Activated CD8-positive, alpha-beta memory T cell treated with anti-CD3 and anti-CD28 coated beads, Interleukin-2, amount 50 U/mL, for 1 hour (primary cell): ENCODE results near the gene ZRANB2.
A peak's percentile ranks its signal among the peaks of the same experiment; 100 is the strongest.

Experiments
- DNase-seq: peaks from one replicate; pipeline ENCODE4 v3.0.0-alpha.2; 2020; ENCODE audit errors: extremely low read depth

ZRANB2 gene, protein sequence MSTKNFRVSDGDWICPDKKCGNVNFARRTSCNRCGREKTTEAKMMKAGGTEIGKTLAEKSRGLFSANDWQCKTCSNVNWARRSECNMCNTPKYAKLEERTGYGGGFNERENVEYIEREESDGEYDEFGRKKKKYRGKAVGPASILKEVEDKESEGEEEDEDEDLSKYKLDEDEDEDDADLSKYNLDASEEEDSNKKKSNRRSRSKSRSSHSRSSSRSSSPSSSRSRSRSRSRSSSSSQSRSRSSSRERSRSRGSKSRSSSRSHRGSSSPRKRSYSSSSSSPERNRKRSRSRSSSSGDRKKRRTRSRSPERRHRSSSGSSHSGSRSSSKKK

GRCh38 chr1:71080739-71081696 lies at the start of gene ZRANB2:
TSS of gene ZRANB2 (minus strand) at chr1:71081035. CDS start at chr1:71080995, 40 bp downstream.
- DNase-seq = peak; percentile 82

DNA sequence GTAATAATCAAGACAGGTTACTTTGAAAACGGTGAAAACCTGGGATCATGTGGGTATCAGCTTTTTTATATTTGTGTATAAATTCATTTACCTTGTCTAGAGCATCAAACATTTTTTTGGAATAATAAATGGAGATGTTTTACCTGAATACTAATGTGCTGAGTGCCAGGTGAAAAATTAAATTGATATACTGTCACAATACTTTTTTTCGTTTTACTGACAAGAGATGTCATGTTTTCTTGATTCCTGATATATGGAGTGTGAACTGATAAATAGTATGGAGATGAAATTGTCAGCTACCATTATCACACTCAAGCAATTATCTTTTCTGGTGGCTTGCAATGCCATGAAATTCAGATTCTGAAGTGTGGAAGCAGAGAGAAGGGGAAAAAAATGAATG lies 47.2 kb upstream of the ZRANB2 start:
- no peak for DNase-seq

GRCh38 chr1:71118086-71118485 lies 37.3 kb upstream of the ZRANB2 start:
- no peak for DNase-seq

DNA sequence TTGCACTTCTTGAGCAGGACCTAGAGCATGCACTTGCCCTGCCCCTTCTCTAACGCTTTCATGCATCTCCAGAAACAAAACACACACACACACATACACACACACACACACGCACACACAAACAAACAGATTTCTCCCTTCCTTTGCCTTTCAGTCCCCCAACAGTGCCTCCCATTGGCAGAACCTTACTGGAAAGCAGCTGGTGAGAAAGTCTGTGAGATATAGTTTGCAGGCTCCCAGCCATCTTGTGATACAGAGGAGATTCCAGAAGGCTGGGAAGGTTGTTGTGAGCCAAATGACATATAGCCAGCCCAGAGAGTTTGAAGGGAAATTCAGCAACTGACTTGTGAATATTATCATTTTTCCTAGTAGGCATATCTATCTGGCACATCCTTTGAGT lies 35.9 kb upstream of the ZRANB2 start:
- no peak for DNase-seq

DNA sequence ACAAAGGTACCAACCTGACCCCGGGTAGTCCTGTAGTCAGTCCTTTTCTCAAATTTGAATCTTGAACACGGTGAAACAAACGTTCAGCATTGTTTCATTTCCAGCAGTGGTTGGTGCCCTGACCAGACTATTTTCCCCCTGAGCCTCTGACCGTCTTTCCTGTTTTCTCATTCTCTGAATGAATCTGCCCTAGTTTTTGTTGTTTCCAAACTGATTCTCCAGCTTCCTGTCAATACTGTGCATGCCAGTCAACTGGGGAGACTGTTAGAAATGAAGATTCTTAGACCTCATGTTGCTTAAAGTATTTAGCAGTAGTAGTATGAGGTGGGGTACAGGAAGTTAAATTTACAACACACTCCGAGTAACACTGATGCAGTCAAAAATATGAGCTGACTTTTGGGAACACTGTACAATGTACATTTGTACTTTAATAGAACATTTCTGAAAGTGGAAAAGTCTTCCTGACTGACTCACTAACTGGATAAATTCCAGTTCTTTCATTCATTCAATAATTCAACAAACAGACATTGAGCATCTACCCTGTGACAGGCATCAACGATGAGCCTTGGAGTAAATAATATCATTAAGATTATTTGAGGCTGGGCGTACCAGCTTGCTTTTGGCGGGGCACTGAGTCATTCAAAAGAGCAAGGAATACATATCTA lies 26.0 kb upstream of the ZRANB2 start:
- no peak for DNase-seq

DNA sequence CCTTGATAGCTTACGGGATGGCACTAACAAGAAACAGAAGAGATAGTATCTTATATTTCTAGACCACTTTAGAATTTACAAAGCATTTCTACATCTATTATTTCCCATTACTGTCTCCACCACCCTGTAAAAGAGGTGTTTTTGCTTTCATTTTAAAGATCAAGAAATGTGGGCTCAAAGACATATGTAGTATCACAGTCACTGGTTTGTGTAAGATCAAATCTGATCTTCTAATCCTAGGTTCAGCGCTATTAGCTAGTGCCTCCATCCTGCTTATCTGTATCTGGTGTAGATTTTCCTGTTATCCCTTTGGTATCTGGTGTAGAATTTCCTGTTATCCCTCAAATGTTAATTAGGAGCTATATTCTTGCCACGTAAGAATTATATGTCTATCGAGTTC lies 23.6 kb upstream of the ZRANB2 start:
- no peak for DNase-seq

DNA sequence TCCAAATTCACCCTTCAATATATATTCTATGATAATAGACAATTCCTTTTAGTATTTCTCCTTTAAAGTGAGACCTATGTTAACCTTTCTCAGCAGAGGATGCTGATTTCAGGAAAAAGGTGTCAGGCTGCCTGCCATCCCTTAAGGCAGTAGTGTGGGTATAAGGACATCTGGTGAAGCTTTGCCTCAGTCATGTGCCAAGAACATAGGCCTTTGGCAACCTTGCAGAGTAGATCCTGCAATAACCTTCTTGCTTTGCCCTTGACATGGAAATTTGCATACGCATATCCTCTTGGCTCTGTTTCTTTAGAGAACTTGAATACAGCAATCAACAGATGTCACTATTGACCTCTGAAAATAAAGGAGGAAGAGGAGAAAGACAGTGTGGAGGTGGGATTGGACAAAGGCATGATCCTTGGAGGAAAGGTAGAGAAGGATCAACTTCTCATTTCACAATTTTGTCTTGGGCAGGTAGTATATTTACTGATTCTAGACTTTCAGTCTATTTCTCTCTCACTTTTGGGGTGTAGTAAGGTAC lies 21.1 kb upstream of the ZRANB2 start:
- no peak for DNase-seq

- DNase-seq = no peak
Observed at GRCh38 chr1:71097428-71097827, 16.6 kb upstream of the ZRANB2 start.

- DNase-seq = no peak
Observed at GRCh38 chr1:71094913-71095312, 14.1 kb upstream of the ZRANB2 start.

DNA sequence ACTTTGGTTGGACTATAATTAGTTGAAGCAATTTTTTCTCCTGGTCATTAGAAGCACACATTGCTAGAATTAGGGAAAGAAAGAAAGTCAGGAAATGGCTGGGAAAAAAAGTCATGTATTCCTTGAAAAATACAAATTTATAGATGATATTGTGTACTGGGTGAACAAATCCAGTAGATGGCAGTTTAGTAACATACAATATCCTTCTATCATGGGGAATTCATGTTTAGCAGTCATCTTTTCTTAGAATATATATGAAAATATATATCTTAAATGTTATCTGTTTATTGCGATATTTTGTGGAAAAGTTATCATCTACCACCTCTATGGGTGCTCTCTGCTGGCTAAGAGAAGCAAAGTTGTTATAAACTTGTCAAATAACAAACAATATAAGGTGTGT lies 13.1 kb upstream of the ZRANB2 start:
- no peak for DNase-seq

DNA sequence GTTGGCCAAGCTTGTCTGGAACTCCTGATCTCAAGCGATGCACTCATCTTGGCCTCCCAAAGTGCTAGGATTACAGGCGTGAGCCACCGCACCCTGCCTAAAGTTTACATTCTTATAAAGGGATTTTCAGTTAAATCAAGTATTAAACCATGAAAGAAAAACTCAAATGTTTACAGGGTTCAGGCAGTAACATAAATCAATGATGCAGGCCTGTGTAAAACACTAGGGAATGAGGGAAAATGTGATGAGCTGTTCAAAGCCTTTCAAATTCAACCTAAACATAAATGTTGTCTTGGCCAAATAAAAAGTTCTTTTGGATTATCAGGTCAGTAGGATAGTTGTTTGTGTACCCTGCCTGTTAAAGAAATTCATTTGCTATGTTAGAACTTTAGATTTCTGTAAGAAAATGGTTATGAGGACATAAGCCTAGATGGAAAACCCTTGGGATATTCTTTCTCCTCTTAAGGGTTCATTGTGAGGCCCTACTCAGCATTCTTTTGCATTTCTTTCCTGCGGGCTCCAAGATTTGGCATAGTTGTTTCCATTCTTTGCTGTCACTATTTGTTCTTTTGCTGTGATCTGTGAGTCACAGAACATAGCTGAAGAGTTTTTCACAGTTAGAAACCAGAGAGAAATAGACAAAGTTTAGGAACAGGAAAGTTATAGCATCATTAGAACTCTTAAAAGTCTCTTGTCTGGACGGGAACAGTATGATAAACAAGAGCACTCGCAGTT lies 8.9 kb upstream of the ZRANB2 start:
- no peak for DNase-seq

GRCh38 chr1:71088645-71089287 lies 7.9 kb upstream of the ZRANB2 start:
- no peak for DNase-seq

GRCh38 chr1:71087713-71088112 lies 6.9 kb upstream of the ZRANB2 start:
- no peak for DNase-seq

DNA sequence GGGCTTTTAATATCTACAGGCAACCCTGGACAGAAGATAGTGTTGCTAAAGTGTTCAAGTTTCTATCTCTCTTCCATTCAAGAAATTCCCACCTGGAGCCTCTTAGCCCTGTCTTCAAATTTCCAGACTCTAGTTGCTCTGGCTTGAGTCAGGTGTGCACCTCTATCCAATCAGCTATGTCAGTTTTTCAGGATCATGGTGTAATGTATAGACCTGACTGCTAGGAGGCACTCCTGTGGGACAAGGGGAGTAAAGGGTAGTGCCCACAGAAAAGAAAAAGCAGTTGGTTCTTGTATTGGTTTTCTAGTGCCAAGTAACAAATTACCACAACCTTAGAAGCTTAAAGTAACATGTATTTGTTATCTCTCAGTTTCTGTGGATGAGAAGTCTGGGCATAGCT lies 6.2 kb upstream of the ZRANB2 start:
- no peak for DNase-seq

DNA sequence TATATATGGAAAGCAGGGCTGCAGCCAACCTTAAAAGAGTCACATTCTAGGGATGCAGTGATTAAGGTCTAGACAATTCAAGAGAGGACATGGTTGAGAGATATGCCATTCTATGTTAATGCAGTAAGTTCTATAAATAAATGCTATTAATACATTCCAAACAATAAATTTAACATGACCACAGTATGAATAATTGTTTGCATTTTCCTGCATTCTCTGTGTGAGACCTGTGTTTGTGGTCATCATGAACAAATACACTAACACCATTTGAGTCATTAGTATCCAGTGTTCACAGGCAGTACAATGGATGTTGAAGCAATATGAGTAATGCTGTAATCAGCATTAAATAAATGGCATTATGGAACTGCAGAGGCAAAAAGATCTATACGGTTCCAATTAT lies 5.5 kb upstream of the ZRANB2 start:
- no peak for DNase-seq

DNA sequence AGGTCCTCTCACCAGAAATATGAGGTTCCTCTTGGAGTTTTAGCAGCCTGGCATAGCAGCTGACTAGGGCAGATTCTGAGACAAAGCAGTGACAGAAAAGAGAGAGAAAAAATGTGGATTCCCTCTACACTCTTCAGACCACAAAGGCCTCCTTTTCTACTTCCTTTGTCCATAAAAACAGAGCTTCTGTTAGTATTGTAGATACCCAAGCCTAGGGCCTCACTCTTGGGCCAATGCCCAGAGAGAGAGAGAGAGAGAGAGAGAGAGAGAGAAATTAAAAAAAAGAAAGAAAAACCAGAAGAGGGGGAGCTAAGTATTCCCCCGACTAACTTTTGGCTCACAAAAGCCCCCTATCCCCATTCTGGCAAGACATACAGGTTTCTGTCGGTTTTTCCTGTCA lies 2.4 kb upstream of the ZRANB2 start:
- no peak for DNase-seq

DNA sequence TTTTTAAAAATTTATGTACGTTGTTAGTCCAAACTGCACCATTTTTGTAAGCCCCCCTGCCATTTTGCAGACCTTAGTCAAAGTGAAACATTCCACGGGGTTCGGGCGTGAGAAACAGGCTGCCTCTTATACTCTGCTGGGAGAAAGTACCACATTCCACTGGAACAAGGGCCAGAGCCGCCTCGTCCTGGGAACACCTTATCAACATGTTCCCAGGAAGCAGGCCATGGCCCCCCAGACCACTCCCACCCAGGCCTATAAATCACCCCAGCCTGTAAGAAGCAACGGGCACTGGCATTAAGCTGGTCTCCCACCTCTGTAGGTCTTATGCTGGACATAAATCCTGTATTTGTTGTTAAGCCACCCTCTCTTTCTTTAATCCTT lies 854 bp upstream of the ZRANB2 start:
- DNase-seq = no peak

- no peak for DNase-seq
Observed at GRCh38 chr1:71080230-71080738, 551 bp downstream of the ZRANB2 start.

DNA sequence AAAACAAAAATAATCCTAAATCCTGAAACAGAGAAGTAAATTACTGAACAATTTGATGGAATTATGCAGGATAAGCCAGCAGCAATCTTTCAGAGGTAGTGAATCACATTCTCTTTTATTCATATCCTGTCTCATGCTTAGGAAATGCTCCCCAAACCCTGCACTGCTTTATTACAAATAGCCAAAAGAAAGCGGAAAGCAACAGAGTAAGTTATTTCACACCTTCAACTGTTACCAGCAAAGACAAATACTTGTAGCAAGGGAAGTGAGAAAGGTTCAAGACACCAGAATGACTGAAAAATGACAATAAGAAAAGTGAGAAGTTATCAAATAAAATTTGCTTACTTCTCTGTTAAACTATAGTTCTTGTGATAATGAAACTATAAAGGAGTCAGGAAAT lies 6.2 kb downstream of the ZRANB2 start:
- no peak for DNase-seq

GRCh38 chr1:71072273-71072672 lies 8.6 kb downstream of the ZRANB2 start:
- DNase-seq = no peak

DNA sequence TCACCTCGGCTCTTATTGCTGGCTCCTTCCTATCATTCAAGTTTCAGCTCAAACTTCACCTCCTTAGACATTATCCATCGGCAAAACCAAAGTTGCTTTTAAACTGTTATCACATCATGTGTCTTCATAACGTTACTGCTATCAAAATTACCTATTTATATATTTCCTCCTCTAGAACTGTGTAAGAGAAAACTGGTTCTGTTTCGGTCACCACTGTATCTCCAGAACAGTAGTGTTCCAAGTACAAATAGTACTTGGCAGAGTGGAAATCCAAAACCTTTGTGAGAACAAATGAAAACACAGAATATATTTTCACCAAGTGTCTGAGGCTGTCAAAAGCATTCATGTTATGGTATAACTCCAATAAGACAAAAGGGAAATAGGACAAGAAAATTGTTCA lies 9.1 kb downstream of the ZRANB2 start:
- DNase-seq = no peak
